GM11168 (cell line): Measurements from ENCODE around the gene TSFM.

Source experiments
- in situ Hi-C: fragments of 300-500 bp; cut with MboI; formaldehyde crosslinking; loops from one replicate; pipeline ENCODE4 v1.12.0; 2022; ENCODE audit warnings: low sequenced_read_pairs; ENCODE audit not compliant: unreplicated experiment

Gene TSFM

DNA sequence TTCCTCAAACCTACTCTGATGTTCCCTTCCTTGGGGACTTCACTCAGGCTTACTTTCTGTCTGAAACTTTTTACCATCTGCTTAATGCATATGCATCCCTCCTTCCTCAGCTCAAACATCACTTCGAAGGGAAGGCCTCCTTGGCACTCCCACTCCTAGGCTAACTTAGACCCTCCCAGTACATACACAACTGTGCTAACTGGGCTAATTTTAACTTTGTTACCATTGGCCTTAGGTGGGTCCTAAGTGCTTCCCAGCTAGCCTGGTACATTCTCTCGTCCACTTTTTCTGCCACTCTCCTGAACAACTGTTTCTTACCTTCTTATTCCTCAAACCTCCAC, 6.4 kb upstream of the TSFM start:
- in situ Hi-C loops = no loop called here

DNA sequence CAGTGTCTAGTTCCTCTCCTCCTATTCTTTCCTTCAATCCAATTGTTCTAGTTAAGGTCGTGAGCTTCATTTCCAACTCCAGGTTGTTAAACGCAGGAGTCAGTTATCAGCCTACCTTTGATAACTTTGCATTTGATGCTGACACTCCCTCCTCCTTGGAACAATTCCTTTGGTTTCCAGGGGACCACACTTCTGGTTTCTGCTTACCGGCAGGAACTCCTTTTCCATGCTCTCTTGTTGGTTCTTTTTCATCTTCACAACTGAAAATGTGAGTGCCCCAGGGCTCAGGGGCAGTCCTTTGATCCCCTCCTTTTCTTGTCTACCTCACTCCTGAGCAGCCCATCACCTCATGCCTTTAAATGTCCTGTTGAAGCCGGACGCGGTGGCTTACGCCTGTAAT, 5.2 kb upstream of the TSFM start:
- in situ Hi-C loops = no loop called here

- in situ Hi-C loops = no loop called here
These were observed 4.7 kb upstream of the TSFM start for GRCh38 chr12:57777911-57778310.

DNA sequence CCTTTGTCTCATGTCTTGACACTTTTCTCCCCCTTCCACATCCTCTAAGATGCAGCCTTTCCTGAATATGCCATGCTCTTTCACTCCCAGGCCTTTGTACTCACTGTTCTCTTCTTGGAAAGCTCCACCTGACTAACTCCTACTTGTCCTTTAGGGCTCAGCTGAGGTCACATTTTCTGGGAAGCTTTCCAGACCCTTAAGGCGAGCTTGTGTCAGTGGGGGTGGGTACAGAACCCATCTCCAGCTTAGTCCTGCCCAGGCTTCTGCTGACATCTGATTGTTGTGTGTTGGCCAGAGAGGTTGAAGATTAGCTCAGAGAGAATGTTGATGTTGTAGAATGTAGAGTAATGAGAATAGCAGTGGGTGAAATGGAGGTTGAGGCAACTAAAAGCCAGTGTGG, 2.9 kb upstream of the TSFM start:
- in situ Hi-C loops = no loop called here

DNA sequence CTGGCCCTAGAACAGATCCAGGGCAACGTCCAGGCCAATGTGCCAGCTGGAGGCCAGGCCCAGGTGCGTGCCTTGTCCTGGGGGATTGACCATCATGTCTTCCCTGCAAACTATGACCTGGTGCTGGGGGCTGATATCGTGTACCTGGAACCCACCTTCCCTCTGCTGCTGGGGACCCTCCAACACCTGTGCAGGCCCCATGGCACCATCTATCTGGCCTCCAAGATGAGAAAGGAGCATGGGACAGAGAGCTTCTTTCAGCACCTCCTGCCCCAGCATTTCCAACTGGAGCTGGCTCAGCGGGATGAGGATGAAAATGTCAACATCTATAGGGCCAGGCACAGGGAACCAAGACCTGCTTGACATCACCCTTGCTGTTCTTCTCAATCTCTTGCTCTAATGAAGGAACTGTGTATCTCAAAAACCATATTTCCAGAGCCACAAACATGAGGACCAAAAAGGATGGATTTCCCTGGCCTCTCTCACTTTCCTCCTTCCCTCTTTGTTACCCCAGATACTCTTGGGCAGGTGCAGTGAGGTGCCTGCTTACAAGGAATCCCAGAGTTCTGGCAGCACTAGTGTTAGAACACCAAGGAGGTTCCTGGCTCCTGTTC, 2.2 kb upstream of the TSFM start:
- in situ Hi-C loops = no loop called here

GRCh38 chr12:57781244-57781643, 1.3 kb upstream of the TSFM start:
- in situ Hi-C loops = no loop called here

DNA sequence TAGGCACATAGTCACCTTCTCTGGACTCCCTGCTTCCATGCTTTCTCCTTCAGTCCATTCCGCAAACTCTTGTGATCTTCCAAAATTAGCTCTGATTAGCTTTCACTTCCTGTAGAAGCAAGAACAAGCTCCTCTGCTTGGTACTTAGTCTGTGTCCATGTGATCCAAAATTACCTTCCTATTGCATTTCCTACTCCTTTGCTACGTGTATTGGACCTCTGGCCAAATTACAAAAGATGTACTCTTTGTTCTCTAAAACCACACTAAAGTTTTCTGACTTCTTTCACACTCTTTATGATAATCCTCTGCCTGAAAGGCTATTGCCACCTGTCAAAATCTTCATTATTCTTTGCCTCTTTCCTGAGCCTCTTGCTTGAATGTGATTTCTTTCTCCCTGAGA, 786 bp upstream of the TSFM start:
- in situ Hi-C loops = no loop called here

- in situ Hi-C loops = no loop called here
These were observed 362 bp upstream of the TSFM start for GRCh38 chr12:57782243-57782607.

DNA sequence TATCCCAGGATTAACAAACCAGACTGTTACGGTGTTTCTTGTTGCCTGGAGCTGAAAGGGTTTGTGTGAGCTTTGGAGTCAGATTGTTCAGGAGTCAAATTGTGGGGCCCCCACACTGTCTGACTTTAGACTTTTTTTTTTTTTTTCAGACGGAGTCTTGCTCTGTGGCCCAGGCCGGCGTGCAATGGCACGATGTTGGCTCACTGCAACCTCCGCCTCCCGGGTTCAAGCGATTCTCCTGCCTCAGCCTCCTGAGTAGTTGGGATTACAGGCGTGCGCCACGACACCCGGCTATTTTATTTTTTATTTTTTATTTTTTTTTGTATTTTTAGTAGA, 847 bp downstream of the TSFM start:
- in situ Hi-C loops = no loop called here

DNA sequence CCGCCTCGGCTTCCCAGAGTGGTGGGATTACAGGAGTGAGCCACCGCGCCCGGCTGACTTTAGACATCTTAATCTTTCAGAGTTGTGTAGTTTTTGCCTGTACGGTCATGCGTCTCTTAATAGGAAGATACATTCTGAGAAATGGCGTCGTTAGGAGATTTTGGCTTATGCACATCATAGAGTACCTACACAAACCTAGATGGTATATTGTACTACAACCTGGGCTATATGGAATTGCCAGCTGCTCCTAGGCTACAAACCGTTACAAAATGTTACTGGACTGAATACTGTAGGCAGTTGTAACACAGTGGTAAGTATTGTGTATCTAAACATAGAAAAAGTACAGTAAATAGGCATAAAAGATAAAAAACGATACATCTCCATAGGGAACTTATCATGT, 1.3 kb downstream of the TSFM start:
- in situ Hi-C loops = no loop called here

DNA sequence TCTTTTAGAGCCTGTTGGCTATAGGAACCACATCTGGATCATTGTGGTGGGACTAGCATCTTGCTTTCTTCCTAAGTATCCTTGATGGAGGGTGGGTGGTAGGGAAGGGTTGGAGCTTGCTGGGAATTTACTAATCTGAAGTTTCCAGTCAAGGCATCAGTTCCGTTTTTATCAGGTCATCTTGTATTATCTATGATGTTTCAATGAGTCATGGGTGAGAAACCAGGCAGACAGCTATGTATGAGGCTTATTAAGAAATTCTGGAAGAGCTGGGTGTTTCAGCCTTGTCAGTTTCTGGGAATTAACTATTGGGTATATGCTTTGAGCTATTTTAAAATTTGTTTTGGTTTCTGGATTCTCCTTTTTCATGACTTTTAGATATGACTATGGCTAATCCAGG, 11.3 kb downstream of the TSFM start:
- in situ Hi-C loops = no loop called here

GRCh38 chr12:57795354-57795753, 12.8 kb downstream of the TSFM start:
- in situ Hi-C loops = no loop called here

- in situ Hi-C loops = no loop called here
These were observed 14.4 kb downstream of the TSFM start for GRCh38 chr12:57796996-57797395.

DNA sequence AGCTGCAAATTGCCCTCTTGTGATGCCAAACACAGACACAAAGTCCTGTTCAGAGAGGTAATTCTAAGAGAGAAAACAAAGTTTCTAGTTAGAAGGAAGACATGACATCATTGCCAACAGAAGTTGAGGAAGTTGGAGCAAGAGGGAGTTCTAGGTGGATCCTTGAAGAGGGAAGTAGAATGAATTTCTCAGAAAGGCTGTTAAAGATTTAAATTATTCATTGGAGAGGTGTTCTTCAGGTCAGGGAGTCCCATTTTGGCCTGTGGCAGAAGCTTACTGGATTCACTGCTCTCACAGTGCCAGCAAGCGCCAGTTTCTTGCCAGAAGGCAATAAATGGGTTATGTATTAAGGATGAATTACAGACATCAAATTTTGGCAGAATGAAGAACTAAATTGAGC, 15.3 kb downstream of the TSFM start:
- in situ Hi-C loops = no loop called here

- in situ Hi-C loops = no loop called here
These were observed 18.4 kb downstream of the TSFM start for GRCh38 chr12:57800965-57801364.

DNA sequence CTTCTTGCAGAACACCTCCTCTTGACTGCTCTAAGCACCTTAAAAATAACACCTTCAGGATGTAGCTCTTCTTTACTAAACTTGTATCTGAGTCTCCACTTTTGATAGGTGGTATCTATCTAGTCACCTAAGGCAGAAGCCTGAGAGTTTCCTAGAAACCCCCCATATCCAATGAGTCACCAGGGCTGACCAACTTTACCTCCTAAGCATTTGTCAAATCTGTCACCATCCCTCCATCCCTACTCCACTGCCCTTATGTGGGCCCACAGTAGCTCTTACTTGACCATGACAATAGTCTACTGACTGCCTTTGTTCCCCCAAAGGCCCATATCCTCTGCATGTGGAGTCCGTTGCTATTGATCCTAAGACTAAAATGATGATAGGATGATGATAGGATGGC, 20.0 kb downstream of the TSFM start:
- in situ Hi-C loops = no loop called here

- in situ Hi-C loops = no loop called here
These were observed 20.8 kb downstream of the TSFM start for GRCh38 chr12:57803319-57803893.

- in situ Hi-C loops = no loop called here
These were observed 24.1 kb downstream of the TSFM start for GRCh38 chr12:57806677-57807076.

- in situ Hi-C loops = no loop called here
These were observed 24.7 kb downstream of the TSFM start for GRCh38 chr12:57807285-57807684.

- in situ Hi-C loops = no loop called here
These were observed 25.8 kb downstream of the TSFM start for GRCh38 chr12:57808351-57808750.

- in situ Hi-C loops = no loop called here
These were observed 26.8 kb downstream of the TSFM start for GRCh38 chr12:57809425-57809824.

- in situ Hi-C loops = no loop called here
These were observed 27.9 kb downstream of the TSFM start for GRCh38 chr12:57810450-57810849.
